Spleen (tissue), 11 donors: ENCODE measurements around the gene DOCK9. TPM values are rescaled to one million over a fixed set of nuclear protein-coding genes. Genes with fewer than 3 reads are reported as not detected.

Experiments used
- DNase-seq: peaks from one replicate; pipeline ENCODE4 v3.0.0-alpha.2; 2020
- H3K27ac ChIP-seq, 8 donors: fragments of 200-600 bp; sonication (generic) in 7 of 8; 1 replicate in 4 of 8; 2 replicates in 4 of 8; pipeline versions ENCODE4 v1.5.0 to v1.8.0; 2016 to 2021; ENCODE audit warnings: inconsistent platforms in 4 of 8, mild to moderate bottlenecking in 4 of 8, moderate library complexity in 1 of 8
- H3K27me3 ChIP-seq, 7 donors: fragments of 200-600 bp; sonication (generic) in 6 of 7; replicated peaks in 1 of 7; 1 replicate in 4 of 7; 2 replicates in 3 of 7; pipeline versions ENCODE4 v1.5.0 to v1.8.0; 2016 to 2021; ENCODE audit warnings: inconsistent platforms in 3 of 7, mild to moderate bottlenecking in 1 of 7
- H3K36me3 ChIP-seq, 6 donors: fragments of 200-600 bp; sonication (generic) in 5 of 6; 1 replicate in 4 of 6; 2 replicates in 2 of 6; pipeline versions ENCODE4 v1.5.0 to v1.8.0; 2016 to 2021; ENCODE audit warnings: inconsistent platforms in 2 of 6
- H3K4me1 ChIP-seq, 6 donors: fragments of 200-600 bp; sonication (generic) in 5 of 6; 1 replicate in 3 of 6; 2 replicates in 3 of 6; pipeline versions ENCODE4 v1.5.0 to v1.8.0; 2016 to 2021; ENCODE audit warnings: inconsistent platforms in 3 of 6
- H3K4me3 ChIP-seq, 8 donors: fragments of 200-600 bp; sonication (generic) in 7 of 8; 1 replicate in 4 of 8; 2 replicates in 4 of 8; pipeline versions ENCODE4 v1.5.0 to v1.8.0; 2016 to 2021; ENCODE audit warnings: inconsistent platforms in 4 of 8, mild to moderate bottlenecking in 4 of 8, moderate library complexity in 2 of 8
- H3K9me3 ChIP-seq, 8 donors: fragments of 200-600 bp; sonication (generic) in 7 of 8; 1 replicate in 4 of 8; 2 replicates in 4 of 8; pipeline versions ENCODE4 v1.5.0 to v1.8.0; 2016 to 2021; ENCODE audit warnings: inconsistent platforms in 4 of 8
- POLR2A ChIP-seq, 3 donors: fragments of 450-650 bp; IDR thresholded peaks; one replicate each; pipeline ENCODE4 v1.5.1; 2017; ENCODE audit warnings: antibody characterized with exemption in 3 of 3, mild to moderate bottlenecking in 1 of 3
- POLR2AphosphoS5 ChIP-seq, 3 donors: sonication (generic); formaldehyde crosslinking; IDR thresholded peaks; one replicate each; pipeline ENCODE4 v1.5.1; 2017; ENCODE audit warnings: antibody characterized with exemption in 3 of 3
- WGBS, 5 donors: extraction: QIAGEN DNeasy Blood & Tissue Kit in 3 of 5; methylation state at CpG; one replicate each; pipeline versions ENCODE4 v1.1.5 to v1.1.7; 2013 to 2018; 5-methylcytosine and 5-hydroxymethylcytosine counted together
- intact Hi-C: fragments of 100-400 bp; cut with DNase I; formaldehyde crosslinking; loops from one replicate; pipeline ENCODE4 v1.15.0; 2023; ENCODE audit warnings: low total_unique reads
- polyA plus RNA-seq, 3 donors: library from polyadenylated mRNA; stranded (reverse); fragments of 200-250 nt; gene quantifications; one replicate each; pipeline ENCODE4 v1.2.1, GENCODE V29; 2013
- total RNA-seq, 7 donors: library from RNA; depleted of rRNA in 3 of 7; stranded (reverse); fragments of >200 nt in 3 of 7; fragmentation: NEBNext Ultra II Directional in 4 of 7; extraction: Animal tissue kit (Norgen Biotek cat#: 25700) in 4 of 7; gene quantifications; one replicate each; pipeline versions ENCODE4 v1.1.0 to v1.2.1, GENCODE V29; 2016 to 2021
- TF ChIP-seq, protein P1 (sequence below), 11 experiments: fragments of 200-600 bp in 7 of 11; fragments of 450-650 bp in 4 of 11; sonication (generic) in 4 of 11; IDR thresholded peaks in 8 of 11; conservative IDR thresholded peaks in 3 of 11; 1 replicate in 7 of 11; 2 replicates in 4 of 11; pipeline versions ENCODE4 v1.4.0 to v1.8.0; 2016 to 2021; ENCODE audit warnings: antibody characterized with exemption in 11 of 11, inconsistent platforms in 4 of 11, mild to moderate bottlenecking in 1 of 11
- donor health status: healthy with polysubstance abuse.
- donor health status: DM: no; HTN: no; CAD: no; lungs with moderate emphysema.
- donor health status: DM: no; HTN: no; CAD: no.
- donor health status: Bipolar disorder and iron deficiency.
- donor health status: healthy.
- donor health status: DM: no; HTN: no; CAD: no.
- donor health status: DM: yes; HTN: yes; CAD: no.

Gene DOCK9
- total and polyA plus RNA-seq, 10 donors, result 6.9 to 53.3 (median 47.6) TPM

DNA sequence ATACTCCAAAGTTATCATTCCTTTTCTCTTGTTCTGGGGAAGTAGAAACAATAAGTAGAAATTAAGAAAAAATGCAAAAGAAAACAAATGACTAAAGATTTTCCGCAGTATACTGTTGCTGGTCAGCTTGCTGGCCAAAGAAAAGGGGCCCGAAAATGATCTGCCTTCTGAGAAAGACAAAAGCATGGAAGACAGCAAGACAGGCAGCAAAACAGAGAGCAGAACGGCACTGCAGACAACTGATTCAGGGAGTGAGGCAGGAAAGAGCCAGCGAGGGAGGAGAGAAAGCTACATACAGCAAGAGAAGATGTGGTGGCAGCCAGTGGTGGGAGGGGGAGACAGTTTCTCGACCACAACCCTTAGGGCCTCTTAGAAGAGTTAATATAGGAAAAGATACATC, 5.3 kb upstream of the DOCK9 start:
- WGBS, 5 donors, result 84 to 94% (median 88%) methylated on average over 5 of the region's 5 CpGs
- no peak overlapping the region for H3K27ac ChIP-seq
- no peaks in the 10 kb centered on the region for H3K36me3 ChIP-seq
- no peaks in the 10 kb centered on the region for H3K9me3 ChIP-seq
- no peaks in the 10 kb centered on the region for H3K27me3 ChIP-seq
- no peak for DNase-seq
- TF ChIP-seq POLR2AphosphoS5 (IDR thresholded peaks at IDR 0.05) (no peak), POLR2A (IDR thresholded peaks at IDR 0.05) (no peak)
- TF ChIP-seq, protein P1, sequence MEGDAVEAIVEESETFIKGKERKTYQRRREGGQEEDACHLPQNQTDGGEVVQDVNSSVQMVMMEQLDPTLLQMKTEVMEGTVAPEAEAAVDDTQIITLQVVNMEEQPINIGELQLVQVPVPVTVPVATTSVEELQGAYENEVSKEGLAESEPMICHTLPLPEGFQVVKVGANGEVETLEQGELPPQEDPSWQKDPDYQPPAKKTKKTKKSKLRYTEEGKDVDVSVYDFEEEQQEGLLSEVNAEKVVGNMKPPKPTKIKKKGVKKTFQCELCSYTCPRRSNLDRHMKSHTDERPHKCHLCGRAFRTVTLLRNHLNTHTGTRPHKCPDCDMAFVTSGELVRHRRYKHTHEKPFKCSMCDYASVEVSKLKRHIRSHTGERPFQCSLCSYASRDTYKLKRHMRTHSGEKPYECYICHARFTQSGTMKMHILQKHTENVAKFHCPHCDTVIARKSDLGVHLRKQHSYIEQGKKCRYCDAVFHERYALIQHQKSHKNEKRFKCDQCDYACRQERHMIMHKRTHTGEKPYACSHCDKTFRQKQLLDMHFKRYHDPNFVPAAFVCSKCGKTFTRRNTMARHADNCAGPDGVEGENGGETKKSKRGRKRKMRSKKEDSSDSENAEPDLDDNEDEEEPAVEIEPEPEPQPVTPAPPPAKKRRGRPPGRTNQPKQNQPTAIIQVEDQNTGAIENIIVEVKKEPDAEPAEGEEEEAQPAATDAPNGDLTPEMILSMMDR (IDR thresholded peaks at IDR 0.05 in 8 of 11, conservative IDR thresholded peaks at IDR 0.05 in 3 of 11), result no peak
- no peak overlapping the region for H3K4me3 ChIP-seq
- peaks cover 0 to 14% (median 3%) of the 10 kb centered on the region in 6 donors for H3K4me1 ChIP-seq
- intact Hi-C loops, result no loop called here

DNA sequence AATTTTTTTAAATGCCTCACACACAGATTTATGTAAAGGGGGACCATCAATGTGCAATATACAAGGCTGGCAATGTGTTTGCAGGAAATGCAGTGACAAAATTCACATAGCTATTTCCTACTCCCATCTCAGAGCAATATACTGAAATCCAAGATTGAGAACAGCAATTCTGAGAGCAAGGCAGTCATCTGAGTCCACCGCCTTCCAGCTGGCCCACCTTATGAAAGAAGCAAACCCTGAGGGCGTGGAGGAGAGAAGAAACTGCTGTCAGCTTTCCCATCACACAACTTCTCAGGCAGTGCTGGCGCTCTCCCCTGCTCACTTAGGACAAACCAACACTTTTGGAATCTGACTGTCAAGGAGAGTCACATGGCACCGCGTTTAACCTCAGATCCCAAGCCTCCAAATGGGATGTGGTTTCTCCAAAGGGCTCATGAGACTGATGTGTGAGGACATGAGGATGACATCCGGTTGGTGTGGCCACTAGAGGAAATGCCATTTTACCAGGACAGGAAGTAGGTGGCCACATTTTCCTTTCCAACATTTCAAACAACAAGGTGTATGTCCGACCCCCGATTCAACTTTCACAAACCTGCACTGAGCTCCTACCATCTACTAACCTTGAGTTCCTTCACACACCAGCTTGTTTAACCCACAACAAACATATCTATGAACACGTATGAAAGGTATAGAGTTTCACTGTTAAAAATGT, 3.7 kb upstream of the DOCK9 start:
- intact Hi-C loops, result no loop called here
- H3K27ac ChIP-seq, result no peak overlapping the region
- H3K4me1 ChIP-seq, result peaks cover 0 to 30% (median 11%) of the 10 kb centered on the region in 6 donors
- H3K4me3 ChIP-seq, result no peak overlapping the region
- no peak for DNase-seq
- TF ChIP-seq POLR2AphosphoS5 (IDR thresholded peaks at IDR 0.05) (no peak), POLR2A (IDR thresholded peaks at IDR 0.05) (no peak)
- TF ChIP-seq, protein P1 (IDR thresholded peaks at IDR 0.05 in 8 of 11, conservative IDR thresholded peaks at IDR 0.05 in 3 of 11), result no peak
- H3K9me3 ChIP-seq, result no peaks in the 10 kb centered on the region
- no peaks in the 10 kb centered on the region for H3K27me3 ChIP-seq
- 60 to 71% (median 64%) methylated on average over 9 of the region's 9 CpGs for WGBS, 5 donors
- no peaks in the 10 kb centered on the region for H3K36me3 ChIP-seq

DNA sequence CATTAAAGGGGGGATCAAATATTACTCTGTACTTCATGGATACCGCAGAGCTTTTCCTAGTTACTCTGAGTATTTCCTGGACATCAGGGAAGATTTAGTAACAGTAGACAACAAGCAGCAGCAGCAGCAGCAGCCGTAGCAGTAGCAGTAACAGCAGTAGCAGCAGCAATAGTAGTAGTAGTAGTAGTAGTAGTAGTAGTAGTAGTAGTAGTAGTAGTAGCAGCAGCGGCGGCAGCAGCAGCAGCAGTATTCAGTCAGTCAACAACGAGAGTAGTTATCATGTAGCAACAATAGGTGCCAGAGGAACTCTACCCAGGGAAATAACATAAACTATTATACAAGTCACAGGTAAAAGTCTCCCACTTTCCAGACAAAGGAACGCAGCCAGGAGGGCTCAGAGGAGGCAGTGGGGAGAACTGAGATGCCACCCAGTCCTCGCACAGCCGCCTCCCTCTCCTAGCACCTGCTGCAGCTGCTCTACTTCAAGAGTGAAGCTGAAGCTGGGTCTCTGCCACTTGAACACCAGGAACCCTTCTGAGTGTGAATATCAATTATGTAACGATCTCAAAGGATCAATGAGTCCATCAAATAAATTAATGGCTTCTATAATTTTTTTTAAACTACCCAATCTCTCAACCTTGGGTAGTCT, 1.3 kb upstream of the DOCK9 start:
- no peak for DNase-seq
- no peaks in the 10 kb centered on the region for H3K36me3 ChIP-seq
- H3K27me3 ChIP-seq, result no peaks in the 10 kb centered on the region
- H3K4me3 ChIP-seq, result no peak overlapping the region
- intact Hi-C loops, result no loop called here
- WGBS, 5 donors, result 85 to 96% (median 88%) methylated on average over 9 of the region's 9 CpGs
- TF ChIP-seq POLR2A (IDR thresholded peaks at IDR 0.05), result no peak
- no peak for TF ChIP-seq POLR2AphosphoS5 (IDR thresholded peaks at IDR 0.05)
- TF ChIP-seq, protein P1 (IDR thresholded peaks at IDR 0.05 in 8 of 11, conservative IDR thresholded peaks at IDR 0.05 in 3 of 11), result no peak
- no peaks in the 10 kb centered on the region for H3K9me3 ChIP-seq
- H3K4me1 ChIP-seq, result peaks cover 0 to 50% (median 16%) of the 10 kb centered on the region in 6 donors
- H3K27ac ChIP-seq, result no peak overlapping the region

DNA sequence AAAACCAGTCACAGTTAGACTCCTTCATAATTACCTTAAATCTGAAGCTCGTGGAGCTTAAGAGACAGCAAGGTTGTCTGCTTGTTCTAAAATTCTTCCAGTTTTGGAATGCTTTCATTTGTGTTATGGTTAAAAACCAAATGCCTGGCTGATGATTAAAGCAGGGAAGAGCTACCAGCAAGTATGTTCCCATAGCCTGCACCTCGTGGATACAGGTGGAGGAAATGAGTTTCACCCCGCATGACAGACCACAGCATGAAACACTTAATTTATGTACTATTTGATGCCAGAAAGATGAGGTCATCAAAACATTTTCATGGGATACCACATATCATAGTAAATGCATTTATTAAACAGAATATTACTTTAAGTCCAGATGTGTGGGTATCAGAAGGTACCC, 416 bp upstream of the DOCK9 start:
- H3K4me1 ChIP-seq, result peaks cover 0 to 56% (median 23%) of the 10 kb centered on the region in 6 donors
- intact Hi-C loops, result no loop called here
- H3K27ac ChIP-seq, result peak overlapping the region in 1 of 8 donors; percentile 50
- no peaks in the 10 kb centered on the region for H3K36me3 ChIP-seq
- TF ChIP-seq POLR2A (IDR thresholded peaks at IDR 0.05) (no peak), POLR2AphosphoS5 (IDR thresholded peaks at IDR 0.05) (no peak)
- TF ChIP-seq, protein P1 (IDR thresholded peaks at IDR 0.05 in 8 of 11, conservative IDR thresholded peaks at IDR 0.05 in 3 of 11), result no peak
- WGBS, 5 donors, result 26 to 40% (median 33%) methylated on average over 3 of the region's 3 CpGs
- no peak for DNase-seq
- no peaks in the 10 kb centered on the region for H3K9me3 ChIP-seq
- H3K4me3 ChIP-seq, result peak overlapping the region in 2 of 8 donors; percentile 33 to 55
- no peaks in the 10 kb centered on the region for H3K27me3 ChIP-seq
